H9 (cell line): ENCODE results near the gene TBC1D1. TPM values are rescaled to one million over a fixed set of nuclear protein-coding genes. Genes with fewer than 3 reads are reported as not detected.

ENCODE experiments used
- DNase-seq: peaks from one replicate; pipeline ENCODE4 v3.0.0-alpha.2; 2017
- H2AFZ ChIP-seq: one replicate; pipeline ENCODE4 v1.6.1; 2013; ENCODE audit warnings: mild to moderate bottlenecking, low read length, control low read depth, moderate library complexity
- H2AK5ac ChIP-seq: 2 replicates; pipeline ENCODE4 v1.6.1; 2013; ENCODE audit warnings: low read length, control low read depth, mixed read lengths; ENCODE audit not compliant: insufficient read length
- H2BK120ac ChIP-seq: one replicate; pipeline ENCODE4 v1.6.1; 2013; ENCODE audit warnings: low read depth, mild to moderate bottlenecking, low read length, control low read depth, inconsistent platforms; ENCODE audit not compliant: poor library complexity, severe bottlenecking
- H2BK12ac ChIP-seq: 2 replicates; pipeline ENCODE4 v1.6.1; 2013; ENCODE audit warnings: low read length, control low read depth, mixed read lengths, low read depth; ENCODE audit not compliant: insufficient read length
- H2BK15ac ChIP-seq: 2 replicates; pipeline ENCODE4 v1.6.1; 2013; ENCODE audit warnings: low read depth, low read length, control low read depth
- H2BK20ac ChIP-seq: one replicate; pipeline ENCODE4 v1.6.1; 2013; ENCODE audit warnings: low read depth, mild to moderate bottlenecking, low read length, control low read depth, inconsistent platforms; ENCODE audit not compliant: poor library complexity, severe bottlenecking
- H2BK5ac ChIP-seq: 2 replicates; pipeline ENCODE4 v1.6.1; 2013; ENCODE audit warnings: low read length, control low read depth, mixed read lengths; ENCODE audit not compliant: insufficient read length
- H3K14ac ChIP-seq: 2 replicates; pipeline ENCODE4 v1.6.1; 2013; ENCODE audit warnings: low read length, control low read depth; ENCODE audit not compliant: insufficient read depth
- H3K18ac ChIP-seq: 2 replicates; pipeline ENCODE4 v1.6.1; 2013; ENCODE audit warnings: low read depth, mild to moderate bottlenecking, mixed read lengths, low read length, control low read depth; ENCODE audit not compliant: insufficient read length
- H3K23ac ChIP-seq: 2 replicates; pipeline ENCODE4 v1.6.1; 2013; ENCODE audit warnings: low read length, control low read depth, mixed read lengths, low read depth; ENCODE audit not compliant: insufficient read length
- H3K23me2 ChIP-seq: 2 replicates; pipeline ENCODE4 v1.6.1; 2013; ENCODE audit warnings: low read depth, mild to moderate bottlenecking, mixed read lengths, low read length, control low read depth; ENCODE audit not compliant: insufficient read length, poor library complexity, severe bottlenecking
- H3K27ac ChIP-seq: 2 replicates; pipeline ENCODE4 v1.5.1; 2013; ENCODE audit warnings: low read length, control low read depth, mixed read lengths, low read depth; ENCODE audit not compliant: insufficient read length
- H3K27me3 ChIP-seq: 2 replicates; pipeline ENCODE4 v1.6.1; 2013; ENCODE audit warnings: low read length, control low read depth, inconsistent platforms; ENCODE audit not compliant: insufficient read depth
- H3K4ac ChIP-seq: 2 replicates; pipeline ENCODE4 v1.6.1; 2013; ENCODE audit warnings: low read depth, mild to moderate bottlenecking, control low read depth, inconsistent platforms, low read length, moderate library complexity
- H3K4me1 ChIP-seq: 2 replicates; pipeline ENCODE4 v1.6.1; 2013; ENCODE audit warnings: low read length, control low read depth, inconsistent platforms; ENCODE audit not compliant: insufficient read depth
- H3K4me2 ChIP-seq: 2 replicates; pipeline ENCODE4 v1.6.1; 2013; ENCODE audit warnings: low read length, control low read depth, mixed read lengths; ENCODE audit not compliant: insufficient read length, insufficient read depth
- H3K56ac ChIP-seq: 2 replicates; pipeline ENCODE4 v1.6.1; 2013; ENCODE audit warnings: low read depth, mild to moderate bottlenecking, mixed read lengths, low read length, control low read depth; ENCODE audit not compliant: insufficient read length
- H3K79me1 ChIP-seq: 2 replicates; pipeline ENCODE4 v1.6.1; 2013; ENCODE audit warnings: low read depth, mild to moderate bottlenecking, moderate library complexity, low read length, control low read depth, inconsistent platforms; ENCODE audit not compliant: insufficient read depth, poor library complexity, severe bottlenecking
- H3K79me2 ChIP-seq: 2 replicates; pipeline ENCODE4 v1.6.1; 2013; ENCODE audit warnings: low read length, control low read depth, inconsistent platforms; ENCODE audit not compliant: insufficient read depth
- H3K9ac ChIP-seq: 2 replicates; pipeline ENCODE4 v1.6.1; 2013; ENCODE audit warnings: low read length, control low read depth, mixed read lengths; ENCODE audit not compliant: insufficient read length; ENCODE audit errors: extremely low read depth
- H3K9me3 ChIP-seq: one replicate; pipeline ENCODE4 v1.6.1; 2013; ENCODE audit warnings: low read depth, low read length, inconsistent platforms; ENCODE audit not compliant: control insufficient read depth
- H3T11ph ChIP-seq: one replicate; pipeline ENCODE4 v1.6.1; 2013; ENCODE audit warnings: mild to moderate bottlenecking, low read length, control low read depth, inconsistent platforms
- H4K20me1 ChIP-seq: one replicate; pipeline ENCODE4 v1.6.1; 2013; ENCODE audit not compliant: control insufficient read depth, insufficient read length, insufficient read depth
- H4K5ac ChIP-seq: 2 replicates; pipeline ENCODE4 v1.6.1; 2013; ENCODE audit warnings: low read depth, mild to moderate bottlenecking, mixed read lengths, low read length, control low read depth; ENCODE audit not compliant: insufficient read length
- H4K8ac ChIP-seq: replicated peaks from 2 replicates; pipeline ENCODE4 v1.6.1; 2013; ENCODE audit warnings: low read length, control low read depth, mixed read lengths, low read depth; ENCODE audit not compliant: insufficient read length
- H4K91ac ChIP-seq: 2 replicates; pipeline ENCODE4 v1.6.1; 2013; ENCODE audit warnings: low read depth, mild to moderate bottlenecking, moderate library complexity, mixed read lengths, low read length, control low read depth; ENCODE audit not compliant: insufficient read length
- H3K27ac Mint-ChIP-seq, 3 experiments: 2 replicates in 2 of 3; 3 replicates in 1 of 3; pipeline ENCODE4 v1.8.0; 2020 to 2021; ENCODE audit warnings: mixed read lengths in 3 of 3, mild to moderate bottlenecking in 1 of 3, moderate library complexity in 1 of 3
- H3K27me3 Mint-ChIP-seq: 2 replicates; pipeline ENCODE4 v1.8.0; 2021; ENCODE audit warnings: low read depth, mild to moderate bottlenecking, moderate library complexity, mixed read lengths
- H3K36me3 Mint-ChIP-seq, 3 experiments: 2 replicates in 2 of 3; 3 replicates in 1 of 3; pipeline ENCODE4 v1.8.0; 2020 to 2021; ENCODE audit warnings: low read depth in 3 of 3, mixed read lengths in 3 of 3; ENCODE audit not compliant: insufficient read depth in 1 of 3
- H3K4me1 Mint-ChIP-seq, 2 experiments: 2 replicates each; pipeline ENCODE4 v1.8.0; 2020; ENCODE audit warnings: mixed read lengths in 2 of 2
- H3K4me3 Mint-ChIP-seq, 2 experiments: 2 replicates in 1 of 2; 3 replicates in 1 of 2; pipeline ENCODE4 v1.8.0; 2020 to 2021; ENCODE audit warnings: mild to moderate bottlenecking in 2 of 2, mixed read lengths in 2 of 2, moderate library complexity in 1 of 2
- H3K9me3 Mint-ChIP-seq, 2 experiments: 2 replicates in 1 of 2; 3 replicates in 1 of 2; pipeline ENCODE4 v1.8.0; 2020; ENCODE audit warnings: mild to moderate bottlenecking in 2 of 2, mixed read lengths in 2 of 2, moderate library complexity in 1 of 2
- WGBS: extraction: QIAGEN DNeasy Blood & Tissue Kit; methylation state at CpG from one replicate; pipeline ENCODE4 v1.1.7; 2013; ENCODE audit warnings: missing lambda C conversion rate, low lambda C conversion rate, mixed read lengths; ENCODE audit not compliant: insufficient read length; ENCODE audit errors: extremely low coverage; 5-methylcytosine and 5-hydroxymethylcytosine counted together
- total RNA-seq: library from RNA; stranded (reverse); gene quantifications from 2 replicates; pipeline ENCODE4 v1.2.1, GENCODE V29; 2021
- TF ChIP-seq, protein P1 (sequence below): fragments of 200-600 bp; sonication (generic); conservative IDR thresholded peaks from 3 replicates; pipeline ENCODE4 v1.8.0; 2021; ENCODE audit warnings: antibody characterized with exemption, mild to moderate bottlenecking

Gene TBC1D1
- total RNA-seq, 1 experiment from 2014 or later = 109 TPM

DNA sequence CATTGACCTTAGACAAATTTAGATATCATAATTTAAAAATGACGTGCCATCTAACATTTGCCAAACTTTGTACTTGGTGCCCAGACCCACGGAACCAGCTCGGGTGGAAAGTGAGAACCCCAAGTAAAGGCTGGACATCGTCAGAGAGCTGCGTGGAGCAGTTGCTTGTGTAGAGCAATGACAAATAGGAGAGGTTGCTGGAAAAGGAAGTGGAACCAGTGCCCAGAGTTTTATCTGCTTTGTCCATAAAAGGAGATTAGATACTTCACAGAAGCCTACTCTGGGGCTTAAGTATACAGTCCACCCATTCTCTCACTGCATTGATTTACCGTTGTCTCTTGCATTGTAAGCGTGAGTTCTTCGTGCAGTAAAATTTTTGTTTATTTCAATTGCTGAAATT is 5.4 kb upstream of the TBC1D1 start:
- TF ChIP-seq, protein P1, sequence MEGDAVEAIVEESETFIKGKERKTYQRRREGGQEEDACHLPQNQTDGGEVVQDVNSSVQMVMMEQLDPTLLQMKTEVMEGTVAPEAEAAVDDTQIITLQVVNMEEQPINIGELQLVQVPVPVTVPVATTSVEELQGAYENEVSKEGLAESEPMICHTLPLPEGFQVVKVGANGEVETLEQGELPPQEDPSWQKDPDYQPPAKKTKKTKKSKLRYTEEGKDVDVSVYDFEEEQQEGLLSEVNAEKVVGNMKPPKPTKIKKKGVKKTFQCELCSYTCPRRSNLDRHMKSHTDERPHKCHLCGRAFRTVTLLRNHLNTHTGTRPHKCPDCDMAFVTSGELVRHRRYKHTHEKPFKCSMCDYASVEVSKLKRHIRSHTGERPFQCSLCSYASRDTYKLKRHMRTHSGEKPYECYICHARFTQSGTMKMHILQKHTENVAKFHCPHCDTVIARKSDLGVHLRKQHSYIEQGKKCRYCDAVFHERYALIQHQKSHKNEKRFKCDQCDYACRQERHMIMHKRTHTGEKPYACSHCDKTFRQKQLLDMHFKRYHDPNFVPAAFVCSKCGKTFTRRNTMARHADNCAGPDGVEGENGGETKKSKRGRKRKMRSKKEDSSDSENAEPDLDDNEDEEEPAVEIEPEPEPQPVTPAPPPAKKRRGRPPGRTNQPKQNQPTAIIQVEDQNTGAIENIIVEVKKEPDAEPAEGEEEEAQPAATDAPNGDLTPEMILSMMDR = no peak
- Mint-ChIP-seq H3K27ac (no peak overlapping the region), H3K9me3 (no peaks in the 10 kb centered on the region), H3K27me3 (peaks cover 49% of the 10 kb centered on the region), H3K4me3 (no peak overlapping the region), H3K4me1 (peaks cover 7 to 8% of the 10 kb centered on the region in 2 experiments; a peak in 3 of 4 replicates), H3K36me3 (no peaks in the 10 kb centered on the region)
- DNase-seq = no peak
- no peak overlapping the region for H2AK5ac ChIP-seq
- H2BK15ac ChIP-seq = no peak overlapping the region
- no CpG with 5 or more reads among the region's 8 CpGs for WGBS
- no peak overlapping the region for H4K8ac ChIP-seq
- no peak overlapping the region for H3K4me2 ChIP-seq
- no peaks in the 10 kb centered on the region for H3K4me1 ChIP-seq
- H3K79me2 ChIP-seq = no peaks in the 10 kb centered on the region
- H3K79me1 ChIP-seq = no peaks in the 10 kb centered on the region
- no peak overlapping the region for H3T11ph ChIP-seq
- no peak overlapping the region for H2BK5ac ChIP-seq
- H2BK20ac ChIP-seq = no peak overlapping the region
- no peaks in the 10 kb centered on the region for H3K9me3 ChIP-seq
- no peaks in the 10 kb centered on the region for H4K20me1 ChIP-seq
- H4K91ac ChIP-seq = no peak overlapping the region
- no peak overlapping the region for H2BK12ac ChIP-seq
- no peak overlapping the region for H3K18ac ChIP-seq
- no peak overlapping the region for H3K4ac ChIP-seq
- no peak overlapping the region for H2AFZ ChIP-seq
- no peak overlapping the region for H3K23ac ChIP-seq
- no peak overlapping the region for H3K14ac ChIP-seq
- H2BK120ac ChIP-seq = no peak overlapping the region
- no peak overlapping the region for H3K9ac ChIP-seq
- peaks cover 15% of the 10 kb centered on the region for H3K27me3 ChIP-seq
- H3K23me2 ChIP-seq = peaks cover 7% of the 10 kb centered on the region
- no peak overlapping the region for H3K27ac ChIP-seq
- H3K56ac ChIP-seq = no peak overlapping the region
- no peak overlapping the region for H4K5ac ChIP-seq
